Hippocampal formation (tissue), 2 donors: Measurements from ENCODE around the gene XIRP1.
"Not testable (repeated sequence)": the region's sequence is repeated elsewhere in the genome, so short reads cannot be mapped to it uniquely, and the experiment has no call there.

ENCODE experiments used
- DNase-seq, 2 donors: peaks; one replicate each; lab custom pipeline; 2025; lab: John Stamatoyannopoulos, UW

XIRP1 gene

GRCh38 chr3:39186692-39187151 lies 5.7 kb downstream of the XIRP1 start:
- no peak for DNase-seq

GRCh38 chr3:39185959-39186691 lies 6.3 kb downstream of the XIRP1 start:
- no peak for DNase-seq

GRCh38 chr3:39185326-39185958 lies 7.0 kb downstream of the XIRP1 start:
- DNase-seq: no peak

- DNase-seq: no peak
Measured at GRCh38 chr3:39184968-39185285, 7.5 kb downstream of the XIRP1 start.

GRCh38 chr3:39184081-39184967 lies 8.1 kb downstream of the XIRP1 start:
- DNase-seq: no peak

GRCh38 chr3:39183211-39184080 lies 8.9 kb downstream of the XIRP1 start:
- DNase-seq: no peak

- no peak for DNase-seq
Measured at GRCh38 chr3:39181408-39182335, 10.7 kb downstream of the XIRP1 start.

- peak; percentile 32 to 42 for DNase-seq
Measured at GRCh38 chr3:39180546-39181346, 11.6 kb downstream of the XIRP1 start.

GRCh38 chr3:39180183-39180545 lies 12.2 kb downstream of the XIRP1 start:
- no peak for DNase-seq

GRCh38 chr3:39178553-39178952 lies 13.8 kb downstream of the XIRP1 start:
- no peak for DNase-seq

GRCh38 chr3:39177708-39178332 lies 14.6 kb downstream of the XIRP1 start:
- DNase-seq: peak; percentile 70 to 74

GRCh38 chr3:39176025-39176714 lies 16.2 kb downstream of the XIRP1 start:
- no peak for DNase-seq

GRCh38 chr3:39173318-39174125 lies 18.9 kb downstream of the XIRP1 start:
- DNase-seq: no peak

- no peak for DNase-seq
Measured at GRCh38 chr3:39171860-39172259, 20.5 kb downstream of the XIRP1 start.

GRCh38 chr3:39170877-39171276 lies 21.5 kb downstream of the XIRP1 start:
- DNase-seq: not testable (repeated sequence)

GRCh38 chr3:39170461-39170860 lies 21.9 kb downstream of the XIRP1 start:
- DNase-seq: no peak

GRCh38 chr3:39169712-39170111 lies 22.7 kb downstream of the XIRP1 start:
- no peak for DNase-seq
